BLaER1 treated with 17β-estradiol and CSF1 and Interleukin-3, amounts not matched to agents 10 nM and 100 nM (cell line): ENCODE data around the gene CERK.

ENCODE experiments used
- H3K27ac ChIP-seq, 11 experiments: shearing (Covaris generic); formaldehyde crosslinking; 2 replicates each; pipeline ENCODE4 v1.8.1; 2022
- H3K27me3 ChIP-seq, 11 experiments: shearing (Covaris generic); formaldehyde crosslinking; 2 replicates each; pipeline ENCODE4 v1.8.1; 2022
- H3K36me3 ChIP-seq, 11 experiments: shearing (Covaris generic); formaldehyde crosslinking; 2 replicates each; pipeline ENCODE4 v1.8.1; 2022
- H3K4me1 ChIP-seq, 10 experiments: shearing (Covaris generic); formaldehyde crosslinking; 2 replicates each; pipeline ENCODE4 v1.8.1; 2022
- H3K4me2 ChIP-seq, 11 experiments: shearing (Covaris generic); formaldehyde crosslinking; 2 replicates each; pipeline ENCODE4 v1.8.1; 2022
- H3K4me3 ChIP-seq, 10 experiments: shearing (Covaris generic); formaldehyde crosslinking; 2 replicates each; pipeline ENCODE4 v1.8.1; 2022
- H3K9ac ChIP-seq, 11 experiments: shearing (Covaris generic); formaldehyde crosslinking; 2 replicates each; pipeline ENCODE4 v1.8.1; 2022
- H3K9me3 ChIP-seq, 11 experiments: shearing (Covaris generic); formaldehyde crosslinking; replicated peaks in 1 of 11; 2 replicates each; pipeline ENCODE4 v1.8.1; 2022
- H4K20me1 ChIP-seq, 11 experiments: shearing (Covaris generic); formaldehyde crosslinking; 2 replicates each; pipeline ENCODE4 v1.8.1; 2022
- Cebpa-rat ChIP-seq, 11 experiments: shearing (Covaris generic); IDR thresholded peaks; 2 replicates each; pipeline ENCODE4 v1.8.1; 2022

CERK gene

GRCh38 chr22:46750530-46750800, 12.4 kb upstream of the CERK start:
- H3K4me2 ChIP-seq = peak overlapping the region; percentile 84 to 97 (median 91)
- peak overlapping the region in 3 of 10 experiments; percentile 20 to 53 (median 27); a peak in 2 of 20 replicates for H3K4me3 ChIP-seq
- H3K9me3 ChIP-seq = peaks cover 6 to 17% (median 7%) of the 10 kb centered on the region in 11 experiments
- no peak for TF ChIP-seq Cebpa-rat (IDR thresholded peaks at IDR 0.05)
- no peaks in the 10 kb centered on the region for H4K20me1 ChIP-seq
- peaks cover 0 to 1% (median 0%) of the 10 kb centered on the region in 11 experiments; a peak in 2 of 22 replicates for H3K36me3 ChIP-seq
- H3K27me3 ChIP-seq = no peaks in the 10 kb centered on the region
- peaks cover 61 to 82% (median 71%) of the 10 kb centered on the region in 10 experiments for H3K4me1 ChIP-seq
- peak overlapping the region in 10 of 11 experiments; percentile 60 to 96 (median 91); a peak in 20 of 22 replicates for H3K27ac ChIP-seq
- H3K9ac ChIP-seq = peak overlapping the region; percentile 0 to 83 (median 78); a peak in 19 of 22 replicates

GRCh38 chr22:46749682-46750529, 11.9 kb upstream of the CERK start:
- no peaks in the 10 kb centered on the region for H3K27me3 ChIP-seq
- H3K36me3 ChIP-seq = no peaks in the 10 kb centered on the region
- peaks cover 0 to 11% (median 2%) of the 10 kb centered on the region in 11 experiments; a peak in 20 of 22 replicates for H3K9me3 ChIP-seq
- peak overlapping the region in 7 of 10 experiments; percentile 4 to 53 (median 39); a peak in 11 of 20 replicates for H3K4me3 ChIP-seq
- H3K4me1 ChIP-seq = peaks cover 61 to 82% (median 68%) of the 10 kb centered on the region in 10 experiments
- peak in 1 of 11 experiments; percentile 14; a peak in 1 of 22 replicates for TF ChIP-seq Cebpa-rat (IDR thresholded peaks at IDR 0.05)
- peak overlapping the region; percentile 33 to 96 (median 91); a peak in 21 of 22 replicates for H3K27ac ChIP-seq
- H4K20me1 ChIP-seq = no peaks in the 10 kb centered on the region
- peak overlapping the region; percentile 84 to 97 (median 91) for H3K4me2 ChIP-seq
- H3K9ac ChIP-seq = peak overlapping the region; percentile 16 to 83 (median 78); a peak in 21 of 22 replicates

GRCh38 chr22:46748908-46749675, 11.0 kb upstream of the CERK start:
- peaks cover 56 to 76% (median 63%) of the 10 kb centered on the region in 10 experiments for H3K4me1 ChIP-seq

GRCh38 chr22:46748206-46748907, 10.3 kb upstream of the CERK start:
- H3K27me3 ChIP-seq = no peaks in the 10 kb centered on the region
- no peak for TF ChIP-seq Cebpa-rat (IDR thresholded peaks at IDR 0.05)
- peaks cover 0 to 5% (median 2%) of the 10 kb centered on the region in 11 experiments; a peak in 8 of 22 replicates for H3K9me3 ChIP-seq
- peaks cover 48 to 69% (median 55%) of the 10 kb centered on the region in 10 experiments for H3K4me1 ChIP-seq
- no peaks in the 10 kb centered on the region for H3K36me3 ChIP-seq
- peak overlapping the region in 6 of 10 experiments; percentile 41 to 53 (median 49); a peak in 12 of 20 replicates for H3K4me3 ChIP-seq
- H3K4me2 ChIP-seq = peak overlapping the region; percentile 84 to 97 (median 91)
- H3K9ac ChIP-seq = peak overlapping the region; percentile 16 to 83 (median 79); a peak in 19 of 22 replicates
- H4K20me1 ChIP-seq = no peaks in the 10 kb centered on the region
- peak overlapping the region; percentile 38 to 96 (median 91); a peak in 21 of 22 replicates for H3K27ac ChIP-seq

More at GRCh38 chr22:46748908-46749675, 11.0 kb upstream of the CERK start:
- H3K9me3 ChIP-seq = peaks cover 0 to 5% (median 0%) of the 10 kb centered on the region in 11 experiments; a peak in 4 of 22 replicates
- no peaks in the 10 kb centered on the region for H4K20me1 ChIP-seq
- H3K27me3 ChIP-seq = no peaks in the 10 kb centered on the region
- peak overlapping the region; percentile 16 to 83 (median 79); a peak in 20 of 22 replicates for H3K9ac ChIP-seq
- peak overlapping the region; percentile 84 to 97 (median 91) for H3K4me2 ChIP-seq
- peak overlapping the region in 7 of 10 experiments; percentile 4 to 53 (median 46); a peak in 13 of 20 replicates for H3K4me3 ChIP-seq
- TF ChIP-seq Cebpa-rat (IDR thresholded peaks at IDR 0.05) = peak in 9 of 11 experiments; percentile 52 to 98 (median 96); a peak in 17 of 22 replicates
- no peaks in the 10 kb centered on the region for H3K36me3 ChIP-seq
- H3K27ac ChIP-seq = peak overlapping the region; percentile 38 to 96 (median 91); a peak in 21 of 22 replicates

GRCh38 chr22:46747646-46748045, 9.6 kb upstream of the CERK start:
- no peaks in the 10 kb centered on the region for H4K20me1 ChIP-seq
- peak overlapping the region in 8 of 11 experiments; percentile 89 to 96 (median 92); a peak in 17 of 22 replicates for H3K27ac ChIP-seq
- no peaks in the 10 kb centered on the region for H3K36me3 ChIP-seq
- H3K4me1 ChIP-seq = peaks cover 45 to 63% (median 51%) of the 10 kb centered on the region in 10 experiments
- no peak for TF ChIP-seq Cebpa-rat (IDR thresholded peaks at IDR 0.05)
- H3K9ac ChIP-seq = peak overlapping the region in 9 of 11 experiments; percentile 23 to 83 (median 80); a peak in 8 of 22 replicates
- H3K4me3 ChIP-seq = no peak overlapping the region
- H3K4me2 ChIP-seq = peak overlapping the region in 9 of 11 experiments; percentile 84 to 97 (median 91); a peak in 17 of 22 replicates
- no peaks in the 10 kb centered on the region for H3K27me3 ChIP-seq
- H3K9me3 ChIP-seq = peaks cover 0 to 12% (median 8%) of the 10 kb centered on the region in 11 experiments; a peak in 8 of 22 replicates

GRCh38 chr22:46746620-46747019, 8.6 kb upstream of the CERK start:
- Histone ChIP-seq H3K9ac (peak overlapping the region in 1 of 11 experiments; percentile 80; a peak in 1 of 22 replicates), H3K27ac (peak overlapping the region in 4 of 11 experiments; percentile 22 to 96 (median 93); a peak in 4 of 22 replicates), H3K4me1 (peaks cover 38 to 53% (median 45%) of the 10 kb centered on the region in 10 experiments), H4K20me1 (no peaks in the 10 kb centered on the region), H3K9me3 (peaks cover 0 to 12% (median 8%) of the 10 kb centered on the region in 11 experiments; a peak in 8 of 22 replicates), H3K4me2 (no peak overlapping the region), H3K4me3 (no peak overlapping the region), H3K27me3 (no peaks in the 10 kb centered on the region), H3K36me3 (no peaks in the 10 kb centered on the region)
- no peak for TF ChIP-seq Cebpa-rat (IDR thresholded peaks at IDR 0.05)

- Histone ChIP-seq H4K20me1 (no peaks in the 10 kb centered on the region), H3K4me1 (peaks cover 34 to 50% (median 43%) of the 10 kb centered on the region in 10 experiments), H3K27me3 (no peaks in the 10 kb centered on the region), H3K27ac (peak overlapping the region in 3 of 11 experiments; percentile 22 to 95 (median 91); a peak in 2 of 22 replicates), H3K9ac (no peak overlapping the region; a peak in 1 of 22 replicates), H3K4me2 (no peak overlapping the region), H3K9me3 (peaks cover 0 to 12% (median 8%) of the 10 kb centered on the region in 11 experiments; a peak in 8 of 22 replicates), H3K4me3 (no peak overlapping the region), H3K36me3 (no peaks in the 10 kb centered on the region)
- no peak for TF ChIP-seq Cebpa-rat (IDR thresholded peaks at IDR 0.05)
These were observed 8.1 kb upstream of the CERK start for GRCh38 chr22:46746192-46746591.

GRCh38 chr22:46744581-46744980, 6.5 kb upstream of the CERK start:
- H3K4me2 ChIP-seq = no peak overlapping the region
- H3K9ac ChIP-seq = no peak overlapping the region
- no peaks in the 10 kb centered on the region for H3K27me3 ChIP-seq
- no peak for TF ChIP-seq Cebpa-rat (IDR thresholded peaks at IDR 0.05)
- H3K4me3 ChIP-seq = no peak overlapping the region
- peaks cover 33 to 50% (median 43%) of the 10 kb centered on the region in 10 experiments for H3K4me1 ChIP-seq
- H3K36me3 ChIP-seq = no peaks in the 10 kb centered on the region
- no peaks in the 10 kb centered on the region for H4K20me1 ChIP-seq
- H3K27ac ChIP-seq = no peak overlapping the region
- peaks cover 0 to 12% (median 8%) of the 10 kb centered on the region in 11 experiments; a peak in 8 of 22 replicates for H3K9me3 ChIP-seq
